Esophagus squamous epithelium (tissue), 5 donors: Measurements from ENCODE around the gene SIRPB2. TPM values are rescaled to one million over a fixed set of nuclear protein-coding genes. Genes with fewer than 3 reads are reported as not detected.
A peak's percentile ranks its signal among the peaks of the same experiment; 100 is the strongest.

Experiments
- DNase-seq: peaks from one replicate; lab custom pipeline; 2025; lab: John Stamatoyannopoulos, UW
- H3K27ac ChIP-seq, 4 donors: fragments of 200-600 bp; sonication (generic); one replicate each; pipeline ENCODE4 v1.5.1; 2016 to 2019; ENCODE audit warnings: mild to moderate bottlenecking in 1 of 4
- H3K27me3 ChIP-seq, 4 donors: fragments of 200-600 bp; sonication (generic); 1 replicate in 3 of 4; 2 replicates in 1 of 4; pipeline versions ENCODE4 v1.5.1 to v1.6.0; 2017 to 2021; ENCODE audit warnings: antibody characterized with exemption in 1 of 4
- H3K36me3 ChIP-seq, 3 donors: fragments of 200-600 bp; sonication (generic); one replicate each; pipeline ENCODE4 v1.5.1; 2016 to 2019
- H3K4me1 ChIP-seq, 3 donors: fragments of 200-600 bp; sonication (generic); one replicate each; pipeline ENCODE4 v1.5.1; 2017 to 2019
- H3K4me3 ChIP-seq, 4 donors: fragments of 200-600 bp; sonication (generic); 1 replicate in 3 of 4; 2 replicates in 1 of 4; pipeline ENCODE4 v1.5.1; 2016 to 2019; ENCODE audit warnings: mild to moderate bottlenecking in 2 of 4, moderate library complexity in 1 of 4
- H3K9me3 ChIP-seq, 3 donors: fragments of 200-600 bp; sonication (generic); one replicate each; pipeline ENCODE4 v1.5.1; 2016 to 2019
- CTCF ChIP-seq, 6 experiments: fragments of 450-650 bp in 4 of 6; fragments of 200-600 bp in 2 of 6; sonication (generic) in 2 of 6; IDR thresholded peaks; one replicate each; pipeline ENCODE4 v1.5.1; 2016 to 2019; ENCODE audit warnings: antibody characterized with exemption in 6 of 6, mild to moderate bottlenecking in 4 of 6, moderate library complexity in 4 of 6
- POLR2A ChIP-seq, 4 donors: fragments of 450-650 bp; IDR thresholded peaks; one replicate each; pipeline ENCODE4 v1.6.1; 2017; ENCODE audit warnings: antibody characterized with exemption in 4 of 4, mild to moderate bottlenecking in 4 of 4, moderate library complexity in 3 of 4
- WGBS, 2 donors: methylation state at CpG; one replicate each; pipeline ENCODE4 v1.1.5; 2018; 5-methylcytosine and 5-hydroxymethylcytosine counted together
- intact Hi-C: fragments of 100-400 bp; cut with DNase I; formaldehyde crosslinking; loops from one replicate; pipeline ENCODE4 v1.15.0; 2022
- total RNA-seq, 4 donors: library from RNA; depleted of rRNA; stranded (reverse); fragments of >200 nt; gene quantifications; one replicate each; pipeline ENCODE4 v1.1.0, GENCODE V29; 2016
- donor health status: DM: yes; HTN: yes; CAD: no.

SIRPB2 gene
- total RNA-seq, 4 donors from 2014 or later: 1.2 to 5.9 (median 1.9) TPM

DNA sequence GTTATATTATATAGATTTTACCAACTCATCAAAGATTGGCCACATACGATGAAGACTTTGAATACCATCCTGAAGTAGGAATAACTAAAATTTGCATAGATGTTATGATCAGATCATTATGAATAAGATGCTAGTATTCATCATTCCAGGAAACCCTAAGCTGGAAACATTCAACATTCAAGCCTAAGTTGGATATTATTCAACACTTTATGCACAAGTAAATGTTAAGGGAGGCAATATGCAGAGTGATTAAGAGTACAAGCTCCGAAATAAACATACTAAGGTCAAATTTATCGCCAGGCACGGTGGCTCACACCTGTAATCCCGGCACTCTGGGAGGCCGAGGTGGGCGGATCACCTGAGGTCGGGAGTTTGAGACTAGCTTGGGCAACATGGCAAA, 55.0 kb downstream of the SIRPB2 start:
- no peak for DNase-seq
- Histone ChIP-seq H3K36me3 (peaks cover 0 to 28% (median 2%) of the 10 kb centered on the region in 3 donors), H3K4me3 (no peak overlapping the region), H3K27me3 (no peaks in the 10 kb centered on the region), H3K27ac (no peak overlapping the region), H3K4me1 (no peaks in the 10 kb centered on the region), H3K9me3 (no peaks in the 10 kb centered on the region)
- TF ChIP-seq POLR2A (IDR thresholded peaks at IDR 0.05) (no peak), CTCF (IDR thresholded peaks at IDR 0.05) (no peak)
- intact Hi-C loops: no loop called here
- WGBS, 2 donors: 83 to 90% methylated on average over 8 of the region's 8 CpGs

- H3K36me3 ChIP-seq: peaks cover 0 to 18% (median 0%) of the 10 kb centered on the region in 3 donors
- no peaks in the 10 kb centered on the region for H3K4me1 ChIP-seq
- DNase-seq: no peak
- H3K4me3 ChIP-seq: no peak overlapping the region
- TF ChIP-seq POLR2A (IDR thresholded peaks at IDR 0.05) (no peak), CTCF (IDR thresholded peaks at IDR 0.05) (no peak)
- H3K27ac ChIP-seq: no peak overlapping the region
- intact Hi-C loops: no loop called here
- H3K9me3 ChIP-seq: no peaks in the 10 kb centered on the region
- H3K27me3 ChIP-seq: no peaks in the 10 kb centered on the region
Measured at GRCh38 chr20:1435337-1435699, 55.9 kb downstream of the SIRPB2 start.

DNA sequence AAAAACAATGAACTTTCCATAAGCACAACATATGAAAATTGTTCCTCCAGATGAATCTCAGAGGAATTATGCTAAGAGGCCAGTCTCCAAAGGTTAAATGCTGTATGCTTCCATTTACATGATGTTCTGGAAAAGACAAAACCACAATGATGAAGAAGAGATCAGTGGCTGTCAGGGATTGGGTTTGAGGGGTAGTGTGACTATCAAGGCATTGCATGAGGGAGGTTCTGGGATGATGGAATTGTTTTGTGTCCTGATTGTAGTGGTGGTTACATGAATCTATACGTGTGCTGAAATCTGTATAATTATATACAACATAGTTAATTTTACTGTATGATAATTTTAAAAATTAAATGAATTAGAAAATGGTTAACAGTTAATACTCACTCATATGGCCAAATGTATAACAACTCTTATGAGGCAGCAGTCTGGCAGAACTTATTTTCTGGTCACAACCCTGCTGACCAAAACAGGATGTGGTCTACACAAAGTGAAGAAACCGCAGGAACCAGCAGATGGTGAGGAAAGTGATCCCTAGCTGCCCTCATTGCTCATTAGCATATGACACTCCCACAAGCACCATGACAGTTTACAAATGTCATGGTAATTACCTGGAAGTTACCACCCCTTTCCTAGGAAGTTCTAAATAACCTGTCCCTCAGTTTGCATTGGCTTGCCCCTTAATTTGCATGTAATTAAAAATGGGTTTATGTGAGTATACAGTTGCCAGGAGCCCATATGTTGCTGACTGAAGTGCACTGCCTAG, 56.5 kb downstream of the SIRPB2 start:
- WGBS, 2 donors: 54 to 67% methylated on average over 2 of the region's 2 CpGs
- intact Hi-C loops: no loop called here
- Histone ChIP-seq H3K36me3 (peaks cover 0 to 13% (median 0%) of the 10 kb centered on the region in 3 donors), H3K27ac (no peak overlapping the region), H3K27me3 (no peaks in the 10 kb centered on the region), H3K4me1 (no peaks in the 10 kb centered on the region), H3K9me3 (no peaks in the 10 kb centered on the region), H3K4me3 (no peak overlapping the region)
- TF ChIP-seq POLR2A (IDR thresholded peaks at IDR 0.05) (no peak), CTCF (IDR thresholded peaks at IDR 0.05) (no peak)
- peak; percentile 12 for DNase-seq

DNA sequence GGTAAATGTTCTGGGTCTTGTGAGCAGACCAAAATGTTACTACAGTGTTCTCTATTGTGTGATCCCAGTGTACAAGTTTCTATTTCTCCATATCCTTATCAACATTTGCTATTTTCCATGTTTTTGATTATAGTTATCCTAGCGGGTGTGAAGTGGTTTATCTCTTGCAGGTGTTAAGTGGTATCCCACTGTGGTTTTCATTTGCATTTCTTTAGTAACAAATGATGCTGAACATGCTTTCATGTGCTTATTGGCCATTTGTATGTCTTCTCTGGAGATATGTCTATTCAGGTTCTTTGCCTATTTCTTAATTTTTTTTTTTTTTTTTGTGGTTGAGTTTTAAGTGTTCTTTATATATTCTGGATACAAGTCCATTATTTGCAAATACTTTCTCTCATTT, 60.1 kb downstream of the SIRPB2 start:
- no peak for DNase-seq
- H3K27me3 ChIP-seq: no peaks in the 10 kb centered on the region
- intact Hi-C loops: no loop called here
- H3K4me3 ChIP-seq: no peak overlapping the region
- TF ChIP-seq POLR2A (IDR thresholded peaks at IDR 0.05) (no peak), CTCF (IDR thresholded peaks at IDR 0.05) (no peak)
- H3K9me3 ChIP-seq: no peaks in the 10 kb centered on the region
- H3K27ac ChIP-seq: no peak overlapping the region
- WGBS, 2 donors: 40 to 43% methylated on average over 1 of the region's 1 CpG
- H3K4me1 ChIP-seq: no peaks in the 10 kb centered on the region
- peaks cover 0 to 7% (median 0%) of the 10 kb centered on the region in 3 donors for H3K36me3 ChIP-seq

DNA sequence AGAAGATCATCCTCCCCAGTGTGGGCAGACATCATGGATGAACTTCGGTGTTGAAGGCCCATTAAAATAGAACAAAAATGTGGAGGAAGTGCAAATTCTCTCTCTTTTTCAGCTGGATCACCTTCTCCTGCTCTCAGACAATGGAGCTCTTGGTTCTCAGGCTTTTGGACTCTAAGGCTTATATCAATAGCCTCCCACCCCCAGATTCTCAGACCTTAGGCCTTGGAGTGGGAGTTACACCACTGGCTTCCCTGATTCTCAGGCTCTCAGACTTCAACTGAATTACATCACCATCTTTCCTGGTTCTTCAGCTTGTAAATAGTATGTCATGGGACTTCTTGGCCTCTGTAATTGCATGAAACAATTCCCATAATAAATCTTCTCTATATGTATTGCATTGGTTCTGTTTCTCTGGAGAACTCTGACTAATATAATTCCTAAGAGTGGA, 61.2 kb downstream of the SIRPB2 start:
- intact Hi-C loops: no loop called here
- Histone ChIP-seq H3K27ac (no peak overlapping the region), H3K27me3 (no peaks in the 10 kb centered on the region), H3K9me3 (no peaks in the 10 kb centered on the region), H3K36me3 (peaks cover 0 to 7% (median 0%) of the 10 kb centered on the region in 3 donors), H3K4me3 (no peak overlapping the region), H3K4me1 (no peaks in the 10 kb centered on the region)
- WGBS, 2 donors: 72 to 83% methylated on average over 1 of the region's 1 CpG
- no peak for TF ChIP-seq CTCF (IDR thresholded peaks at IDR 0.05)
- no peak for TF ChIP-seq POLR2A (IDR thresholded peaks at IDR 0.05)
- DNase-seq: no peak
